PC-3 (cell line): ENCODE data around the gene PCNX2.

ENCODE experiments used
- EZH2phosphoT487 ChIP-seq: fragments of 300-600 bp; sonication (generic); IDR thresholded peaks from 2 replicates; pipeline ENCODE4 v1.6.1; 2018; ENCODE audit warnings: mild to moderate bottlenecking, antibody characterized with exemption, low read length, borderline replicate concordance
- TF ChIP-seq, protein P1 (sequence below): fragments of 300-600 bp; sonication (generic); conservative IDR thresholded peaks from 2 replicates; pipeline ENCODE4 v1.5.1; 2017; ENCODE audit warnings: antibody characterized with exemption, low read depth, mild to moderate bottlenecking, low read length

DNA sequence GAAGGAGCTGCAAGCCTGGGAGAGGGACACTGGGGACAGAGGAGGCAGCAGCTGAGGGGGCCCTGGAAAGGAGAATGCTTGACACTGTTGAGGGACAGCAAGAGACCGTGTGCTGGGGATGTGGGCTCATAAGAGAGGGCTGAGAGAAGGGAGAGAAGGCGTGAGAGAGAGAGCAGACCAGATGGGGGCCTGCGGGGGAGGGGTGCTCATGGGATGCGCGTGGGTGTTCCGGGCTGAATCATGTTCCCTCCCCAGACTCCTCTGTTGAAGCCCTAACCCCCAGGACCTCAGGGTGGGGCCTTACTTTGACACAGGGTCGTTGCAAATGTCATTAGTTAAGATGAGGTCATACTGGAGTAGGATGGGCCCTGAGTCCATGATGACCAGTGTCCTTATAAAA, 304.3 kb downstream of the PCNX2 start:
- TF ChIP-seq, protein P1, sequence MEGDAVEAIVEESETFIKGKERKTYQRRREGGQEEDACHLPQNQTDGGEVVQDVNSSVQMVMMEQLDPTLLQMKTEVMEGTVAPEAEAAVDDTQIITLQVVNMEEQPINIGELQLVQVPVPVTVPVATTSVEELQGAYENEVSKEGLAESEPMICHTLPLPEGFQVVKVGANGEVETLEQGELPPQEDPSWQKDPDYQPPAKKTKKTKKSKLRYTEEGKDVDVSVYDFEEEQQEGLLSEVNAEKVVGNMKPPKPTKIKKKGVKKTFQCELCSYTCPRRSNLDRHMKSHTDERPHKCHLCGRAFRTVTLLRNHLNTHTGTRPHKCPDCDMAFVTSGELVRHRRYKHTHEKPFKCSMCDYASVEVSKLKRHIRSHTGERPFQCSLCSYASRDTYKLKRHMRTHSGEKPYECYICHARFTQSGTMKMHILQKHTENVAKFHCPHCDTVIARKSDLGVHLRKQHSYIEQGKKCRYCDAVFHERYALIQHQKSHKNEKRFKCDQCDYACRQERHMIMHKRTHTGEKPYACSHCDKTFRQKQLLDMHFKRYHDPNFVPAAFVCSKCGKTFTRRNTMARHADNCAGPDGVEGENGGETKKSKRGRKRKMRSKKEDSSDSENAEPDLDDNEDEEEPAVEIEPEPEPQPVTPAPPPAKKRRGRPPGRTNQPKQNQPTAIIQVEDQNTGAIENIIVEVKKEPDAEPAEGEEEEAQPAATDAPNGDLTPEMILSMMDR: no peak
- TF ChIP-seq EZH2phosphoT487: no peak
